NCI-H446 (cell line): Measurements from ENCODE around the gene RMP24.
"Not testable (repeated sequence)": the region's sequence is repeated elsewhere in the genome, so short reads cannot be mapped to it uniquely, and the experiment has no call there.

Experiments used
- DNase-seq, 2 experiments: peaks; one replicate each; lab custom pipeline; 2025; lab: John Stamatoyannopoulos, UW

The RMP24 gene

GRCh38 chr18:35972197-35973000 lies at the start of gene RMP24:
RMP24 (plus strand) TSS chr18:35972679.
- peak; percentile 76 to 97 for DNase-seq

DNA sequence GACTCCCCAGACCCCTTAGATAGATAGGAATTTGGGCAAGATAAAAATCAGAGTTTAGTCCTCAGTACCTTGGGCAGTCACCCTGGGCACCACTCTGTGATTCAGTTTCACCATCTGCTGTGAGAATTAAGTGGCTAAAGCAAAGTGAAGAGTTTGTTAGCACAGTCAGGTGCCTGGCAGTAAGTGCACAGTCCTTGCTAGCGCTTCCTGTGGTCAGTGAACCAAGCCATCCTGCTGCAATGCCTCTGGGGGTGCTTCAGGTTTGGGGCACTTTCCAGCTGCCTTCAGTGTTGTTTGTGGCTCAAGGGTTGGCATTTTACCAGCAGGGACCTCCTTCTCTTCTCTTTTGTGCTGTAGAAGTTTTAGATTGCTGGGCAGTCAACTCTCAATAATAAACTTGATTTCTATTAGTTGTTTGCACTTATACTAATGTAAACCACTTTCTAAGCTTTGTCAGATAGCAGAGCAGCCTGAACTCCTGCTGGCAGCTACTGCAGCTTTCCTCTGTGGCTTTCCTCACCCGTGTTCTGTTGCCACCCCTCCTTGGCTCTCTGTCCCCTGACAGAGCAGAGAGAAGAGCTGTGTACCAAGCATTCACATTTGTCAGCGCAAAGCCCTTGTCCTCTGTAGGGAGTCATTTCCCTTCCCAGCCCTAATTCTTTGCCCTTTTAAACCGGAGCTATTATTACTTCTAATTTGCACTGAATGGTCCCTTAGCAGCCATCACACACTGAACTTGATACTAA lies 48.4 kb upstream of the RMP24 start:
- no peak for DNase-seq

- no peak for DNase-seq
These were observed 45.6 kb upstream of the RMP24 start for GRCh38 chr18:35926884-35927283.

GRCh38 chr18:35927430-35927829 lies 45.0 kb upstream of the RMP24 start:
- DNase-seq, result no peak

DNA sequence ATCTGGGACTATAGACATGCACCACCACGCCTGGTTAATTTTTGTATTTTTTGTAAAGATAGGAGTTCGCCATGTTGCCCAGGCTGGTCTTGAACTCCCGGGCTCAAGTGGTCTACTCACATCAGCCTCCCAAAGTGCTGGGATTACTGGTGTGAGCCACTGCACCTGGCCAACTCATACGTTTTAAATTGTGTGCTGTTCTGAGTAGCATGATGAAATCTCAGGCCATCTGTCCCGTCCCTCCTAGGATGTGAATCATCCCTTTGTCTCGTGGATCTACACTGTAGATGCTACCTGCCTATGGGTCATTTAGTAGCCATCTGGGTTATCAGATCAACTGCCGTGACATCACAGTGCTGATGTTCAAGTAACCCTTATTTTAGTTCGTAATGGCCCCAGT lies 38.5 kb upstream of the RMP24 start:
- DNase-seq, result peak in 1 of 2 experiments; percentile 12

GRCh38 chr18:35934891-35935290 lies 37.6 kb upstream of the RMP24 start:
- DNase-seq, result no peak

GRCh38 chr18:35935805-35936204 lies 36.7 kb upstream of the RMP24 start:
- no peak for DNase-seq

- no peak for DNase-seq
These were observed 35.5 kb upstream of the RMP24 start for GRCh38 chr18:35936951-35937350.

GRCh38 chr18:35938158-35938557 lies 34.3 kb upstream of the RMP24 start:
- DNase-seq, result no peak

- no peak for DNase-seq
These were observed 33.9 kb upstream of the RMP24 start for GRCh38 chr18:35938562-35938961.

DNA sequence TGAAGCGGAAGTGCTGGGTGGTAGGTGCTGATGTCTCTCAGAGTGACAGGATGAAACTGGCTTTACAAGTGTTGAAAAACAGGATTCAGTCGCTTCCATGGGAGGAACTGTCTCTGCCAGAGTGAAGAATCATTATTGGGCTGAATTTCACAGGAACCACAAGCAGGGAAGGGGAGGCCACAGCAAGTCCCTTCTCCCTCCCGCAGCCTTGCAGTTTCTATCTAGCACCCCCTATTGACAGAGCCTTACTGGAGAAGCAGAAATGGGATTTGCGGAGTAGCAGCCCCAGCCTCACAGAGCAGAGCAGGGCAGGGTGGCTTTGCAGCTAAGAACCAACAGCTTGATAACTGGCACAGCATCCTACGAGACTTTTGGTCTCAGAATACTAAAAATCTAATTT lies 33.3 kb upstream of the RMP24 start:
- no peak for DNase-seq

DNA sequence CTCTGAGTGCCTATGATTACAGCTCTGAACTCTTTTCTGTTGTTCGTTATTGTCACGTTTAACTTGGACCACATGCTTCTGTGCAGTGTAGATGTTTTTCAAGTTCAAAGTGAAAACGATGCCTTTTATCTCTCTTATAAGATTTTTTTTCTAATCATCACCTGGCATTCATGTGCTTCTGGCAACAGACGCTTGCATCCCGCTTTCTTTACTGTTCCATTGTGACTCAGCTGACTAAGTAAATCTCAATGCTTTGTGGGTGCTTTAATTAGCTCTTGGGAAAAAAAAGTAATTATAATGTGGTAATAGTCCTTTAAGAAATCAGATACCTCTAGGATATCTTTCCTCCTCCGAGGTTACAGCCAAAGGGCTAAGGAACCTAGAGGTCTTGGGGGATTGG lies 31.2 kb upstream of the RMP24 start:
- DNase-seq, result no peak

- DNase-seq, result no peak
These were observed 30.3 kb upstream of the RMP24 start for GRCh38 chr18:35942133-35942532.

- DNase-seq, result no peak
These were observed 29.8 kb upstream of the RMP24 start for GRCh38 chr18:35942661-35943060.

DNA sequence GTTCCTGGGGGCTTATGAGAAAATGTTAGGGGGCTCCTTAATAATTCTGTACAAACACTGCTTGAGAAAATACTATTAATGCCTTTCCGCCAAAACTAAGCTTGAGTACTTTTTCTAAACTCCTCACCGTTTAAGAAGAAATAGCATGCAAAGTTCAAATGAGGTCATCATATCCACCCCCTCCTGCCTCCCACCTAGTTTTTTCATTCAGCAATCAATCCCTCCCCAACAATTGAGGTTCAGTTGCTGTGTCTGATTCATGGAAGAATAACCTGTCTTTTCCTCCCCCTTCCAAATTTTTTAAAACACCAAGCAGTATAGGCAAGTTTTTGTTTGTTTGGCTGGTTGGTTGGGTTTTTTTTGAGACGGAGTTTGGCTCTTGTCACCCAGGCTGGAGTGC lies 24.4 kb upstream of the RMP24 start:
- no peak for DNase-seq

DNA sequence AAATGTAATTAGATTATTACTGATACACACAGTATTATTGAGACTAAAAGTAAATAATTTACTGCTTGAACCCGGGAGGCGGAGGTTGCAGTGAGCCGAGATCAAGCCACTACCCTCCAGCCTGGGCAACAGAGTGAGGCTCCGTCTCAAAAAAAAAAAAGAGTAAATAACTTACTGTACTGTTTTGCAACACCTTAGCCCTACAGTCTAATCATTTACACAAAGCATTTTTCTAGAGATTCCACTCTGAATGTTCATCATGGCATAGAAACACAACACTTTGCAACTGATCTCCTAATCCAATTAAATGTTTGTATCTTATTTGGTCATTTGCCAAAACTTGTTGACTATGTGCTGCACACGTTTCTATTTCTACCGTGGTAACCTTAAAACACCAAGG lies 23.4 kb upstream of the RMP24 start:
- DNase-seq, result no peak

- peak; percentile 49 to 78 for DNase-seq
These were observed 22.4 kb upstream of the RMP24 start for GRCh38 chr18:35949903-35950627.

- no peak for DNase-seq
These were observed 21.9 kb upstream of the RMP24 start for GRCh38 chr18:35950628-35950982.

GRCh38 chr18:35953688-35954087 lies 18.8 kb upstream of the RMP24 start:
- DNase-seq, result no peak

GRCh38 chr18:35956226-35956625 lies 16.3 kb upstream of the RMP24 start:
- no peak for DNase-seq

DNA sequence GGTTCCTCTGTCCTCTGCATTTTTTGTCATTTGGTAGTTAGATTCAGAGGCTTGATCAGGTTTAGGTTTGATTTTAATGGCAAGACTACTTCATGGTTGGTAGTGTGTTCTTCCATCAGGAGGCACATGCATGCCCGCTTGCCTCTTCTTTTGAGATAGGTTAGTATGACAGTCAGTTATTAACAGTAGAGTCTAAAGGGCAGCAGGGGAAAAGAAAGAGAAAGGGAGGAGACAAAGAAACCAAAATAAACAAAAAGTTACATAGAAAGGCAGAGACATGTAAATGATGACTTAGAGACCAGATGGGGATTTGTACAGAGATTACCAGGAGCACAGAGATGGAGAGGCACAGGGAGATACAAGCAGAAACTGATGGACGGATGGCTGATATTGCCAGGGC lies 10.2 kb upstream of the RMP24 start:
- DNase-seq, result no peak

- no peak for DNase-seq
These were observed 8.2 kb upstream of the RMP24 start for GRCh38 chr18:35964319-35964718.

- not testable (repeated sequence) for DNase-seq
These were observed 4.6 kb upstream of the RMP24 start for GRCh38 chr18:35967866-35968265.
